Hepatocyte (in vitro differentiated cells): ENCODE results near the gene KRT75. TPM values are rescaled to one million over a fixed set of nuclear protein-coding genes. Genes with fewer than 3 reads are reported as not detected.

Experiments
- DNase-seq: peaks from one replicate; pipeline ENCODE4 v3.0.0-alpha.2; 2016; ENCODE audit warnings: low spot score
- H2AFZ ChIP-seq: fragments of 200-600 bp; sonication (generic); 2 replicates; pipeline ENCODE4 v1.6.0; 2016; ENCODE audit warnings: antibody characterized with exemption, mild to moderate bottlenecking
- H3K27ac ChIP-seq: fragments of 200-600 bp; sonication (generic); 2 replicates; pipeline ENCODE4 v1.5.1; 2016; ENCODE audit warnings: mild to moderate bottlenecking
- H3K27me3 ChIP-seq: fragments of 200-600 bp; sonication (generic); 2 replicates; pipeline ENCODE4 v1.6.1; 2016
- H3K36me3 ChIP-seq: fragments of 200-600 bp; sonication (generic); replicated peaks from 2 replicates; pipeline ENCODE4 v1.5.1; 2016; ENCODE audit warnings: low read depth; ENCODE audit not compliant: insufficient read depth
- H3K4me1 ChIP-seq: fragments of 200-600 bp; sonication (generic); 2 replicates; pipeline ENCODE4 v1.5.1; 2016; ENCODE audit warnings: mild to moderate bottlenecking, moderate library complexity; ENCODE audit not compliant: insufficient read depth
- H3K4me2 ChIP-seq: fragments of 200-600 bp; sonication (generic); 2 replicates; pipeline ENCODE4 v1.6.0; 2016
- H3K4me3 ChIP-seq: fragments of 200-600 bp; sonication (generic); 2 replicates; pipeline ENCODE4 v1.5.1; 2016; ENCODE audit warnings: mild to moderate bottlenecking
- H3K79me2 ChIP-seq: fragments of 200-600 bp; sonication (generic); 2 replicates; pipeline ENCODE4 v1.6.0; 2017; ENCODE audit warnings: mild to moderate bottlenecking
- H3K9me2 ChIP-seq: fragments of 200-600 bp; sonication (generic); replicated peaks from 2 replicates; pipeline ENCODE4 v1.6.0; 2017; ENCODE audit warnings: mild to moderate bottlenecking; ENCODE audit not compliant: insufficient read depth
- H3K9me3 ChIP-seq: fragments of 200-600 bp; sonication (generic); 2 replicates; pipeline ENCODE4 v1.5.1; 2016; ENCODE audit warnings: low read depth, mild to moderate bottlenecking
- H4K20me1 ChIP-seq: fragments of 200-600 bp; sonication (generic); 2 replicates; pipeline ENCODE4 v1.6.0; 2016; ENCODE audit warnings: mild to moderate bottlenecking; ENCODE audit not compliant: insufficient read depth, poor library complexity, severe bottlenecking
- CTCF ChIP-seq: fragments of 200-600 bp; sonication (generic); IDR thresholded peaks from 2 replicates; pipeline ENCODE4 v1.5.1; 2016; ENCODE audit warnings: antibody characterized with exemption, mild to moderate bottlenecking; ENCODE audit not compliant: poor library complexity
- EZH2 ChIP-seq: fragments of 200-600 bp; sonication (generic); IDR thresholded peaks from 2 replicates; pipeline ENCODE4 v1.6.1; 2016; ENCODE audit warnings: antibody characterized with exemption, mild to moderate bottlenecking, borderline replicate concordance
- EZH2phosphoT487 ChIP-seq: fragments of 200-600 bp; sonication (generic); IDR thresholded peaks from one replicate; pipeline ENCODE4 v1.6.1; 2018; ENCODE audit warnings: antibody characterized with exemption, mild to moderate bottlenecking, low read depth, moderate library complexity; ENCODE audit not compliant: unreplicated experiment, severe bottlenecking
- WGBS: methylation state at CpG from one replicate; pipeline ENCODE4 v1.1.6; 2016; ENCODE audit warnings: low lambda C conversion rate; ENCODE audit errors: missing lambda C conversion rate; 5-methylcytosine and 5-hydroxymethylcytosine counted together
- polyA plus RNA-seq: library from polyadenylated mRNA; unstranded; fragments of >200 nt; fragmentation: Nextera tagmentation; extraction: Ambion mirVana; gene quantifications from 2 replicates; pipeline ENCODE4 v1.2.1, GENCODE V29; 2016
- total RNA-seq: library from RNA; depleted of rRNA; stranded (reverse); fragments of >200 nt; gene quantifications from 2 replicates; pipeline ENCODE4 v1.2.3, GENCODE V29; 2014

Gene KRT75
- total and polyA plus RNA-seq, 2 experiments from 2014 or later: not detected

GRCh38 chr12:52426034-52426433 lies 8.1 kb downstream of the KRT75 start:
- no peaks in the 10 kb centered on the region for H3K27me3 ChIP-seq
- no peak for TF ChIP-seq CTCF
- TF ChIP-seq EZH2phosphoT487: no peak
- TF ChIP-seq EZH2: no peak
- no peaks in the 10 kb centered on the region for H3K9me3 ChIP-seq
- WGBS: 100% methylated on average over 2 of the region's 2 CpGs
- no peaks in the 10 kb centered on the region for H3K9me2 ChIP-seq
- H3K4me3 ChIP-seq: no peak overlapping the region
- no peaks in the 10 kb centered on the region for H4K20me1 ChIP-seq
- H2AFZ ChIP-seq: no peak overlapping the region
- H3K27ac ChIP-seq: no peak overlapping the region
- peaks cover 16% of the 10 kb centered on the region for H3K4me1 ChIP-seq
- DNase-seq: no peak
- no peaks in the 10 kb centered on the region for H3K79me2 ChIP-seq
- no peak overlapping the region for H3K4me2 ChIP-seq
- H3K36me3 ChIP-seq: no peaks in the 10 kb centered on the region

DNA sequence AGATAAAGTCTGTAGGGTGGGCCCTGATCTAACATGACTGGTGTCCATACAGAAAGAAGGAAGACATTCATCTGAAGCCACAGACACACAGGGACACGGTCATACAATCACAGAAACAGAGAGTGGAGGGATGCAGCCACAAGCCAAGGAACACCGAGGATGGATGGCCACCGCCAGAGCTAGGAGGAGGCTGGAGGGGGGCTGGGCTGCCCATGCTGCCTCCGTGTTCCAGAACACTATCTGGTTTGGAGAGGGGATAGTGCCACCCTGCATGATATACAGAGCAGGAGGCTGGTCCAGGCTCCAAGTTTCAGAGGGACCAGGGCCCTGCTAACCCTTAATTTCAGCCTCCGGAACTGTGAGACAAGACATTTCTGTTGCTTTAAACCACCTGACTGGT lies 8.7 kb downstream of the KRT75 start:
- no peaks in the 10 kb centered on the region for H4K20me1 ChIP-seq

GRCh38 chr12:52423661-52424500 lies 10.3 kb downstream of the KRT75 start:
- Histone ChIP-seq H3K4me3 (no peak overlapping the region), H3K36me3 (no peaks in the 10 kb centered on the region), H2AFZ (no peak overlapping the region), H3K4me2 (no peak overlapping the region), H3K27me3 (no peaks in the 10 kb centered on the region), H4K20me1 (no peaks in the 10 kb centered on the region), H3K79me2 (no peaks in the 10 kb centered on the region), H3K9me2 (no peaks in the 10 kb centered on the region), H3K27ac (peak overlapping the region; percentile 67), H3K4me1 (peaks cover 16% of the 10 kb centered on the region), H3K9me3 (no peaks in the 10 kb centered on the region)
- TF ChIP-seq EZH2 (no peak), CTCF (no peak), EZH2phosphoT487 (no peak)
- DNase-seq: no peak
- WGBS: 44% methylated on average over 11 of the region's 11 CpGs

More for the DNA sequence above, 8.7 kb downstream of the KRT75 start:
- Histone ChIP-seq H3K4me1 (peaks cover 16% of the 10 kb centered on the region), H3K79me2 (no peaks in the 10 kb centered on the region), H3K9me3 (no peaks in the 10 kb centered on the region), H2AFZ (no peak overlapping the region), H3K27me3 (no peaks in the 10 kb centered on the region), H3K4me2 (no peak overlapping the region), H3K36me3 (no peaks in the 10 kb centered on the region), H3K27ac (no peak overlapping the region), H3K9me2 (no peaks in the 10 kb centered on the region), H3K4me3 (no peak overlapping the region)
- DNase-seq: no peak
- 91% methylated on average over 5 of the region's 5 CpGs for WGBS
- TF ChIP-seq CTCF (no peak), EZH2 (no peak), EZH2phosphoT487 (no peak)
